ENCODE data around the gene CHTOP. TPM values are rescaled to one million over a fixed set of nuclear protein-coding genes. Genes with fewer than 3 reads are reported as not detected.
A peak's percentile ranks its signal among the peaks of the same experiment; 100 is the strongest.

CHTOP gene
- total RNA-seq, 1 experiment from 2014 or later: 37.1 TPM

DNA sequence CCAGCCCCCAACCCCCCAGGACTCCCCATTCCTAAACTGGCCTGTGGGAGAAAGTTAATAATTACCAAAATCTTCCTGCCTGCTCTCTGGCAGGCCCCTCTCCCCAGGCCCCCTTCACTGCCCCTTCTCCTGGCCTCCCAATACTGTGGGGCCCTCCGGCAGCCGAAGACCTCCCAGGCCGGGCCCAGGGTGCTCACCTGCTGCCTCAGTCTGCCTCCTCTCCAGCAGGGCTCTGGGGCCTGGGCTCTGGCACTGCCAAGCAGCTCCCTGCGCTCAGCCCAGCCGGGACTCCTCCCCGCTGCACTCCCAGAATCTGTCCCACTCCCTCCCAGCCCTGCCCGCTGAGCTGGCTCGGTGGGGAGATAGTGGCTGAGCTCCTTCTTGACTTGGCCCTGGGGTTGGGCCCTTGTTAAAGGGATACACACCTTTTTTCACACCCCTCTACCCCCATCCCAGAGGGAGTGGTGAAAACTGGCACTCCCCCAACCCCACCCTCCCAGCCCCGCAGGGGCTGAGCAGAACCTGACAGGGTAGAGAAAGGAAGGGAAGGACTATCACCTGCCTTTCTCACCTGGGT is 21.0 kb upstream of the CHTOP start, which contains the start of gene S100A16:
Gene S100A16, minus strand, starts transcription at position 383 of the 577 bp plus-strand sequence. CDS start 4,986 bp downstream, outside the sequence.
- peak; percentile 66 for DNase-seq (ENCODE audit: low read depth)

DNA sequence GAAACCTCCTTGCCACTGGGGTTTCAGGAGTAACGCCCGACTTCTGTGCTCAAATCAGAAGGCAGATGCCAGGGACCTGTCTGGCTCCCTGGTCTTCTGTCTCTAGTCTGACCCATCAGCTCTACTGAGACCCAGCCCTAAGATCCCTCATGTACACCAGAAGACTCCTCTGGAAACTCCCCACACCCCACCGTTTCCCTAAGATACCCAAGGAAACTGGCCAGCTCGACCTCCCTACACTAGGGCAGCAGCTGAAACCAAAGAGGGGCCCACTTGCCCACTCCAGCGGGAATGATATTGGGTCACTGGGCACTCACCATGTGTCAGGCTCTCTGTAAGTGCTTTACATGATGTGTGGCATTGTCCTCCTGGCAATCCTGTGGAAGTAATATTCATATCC is 20.5 kb upstream of the CHTOP start:
- no peak for DNase-seq (ENCODE audit: low read depth)

DNA sequence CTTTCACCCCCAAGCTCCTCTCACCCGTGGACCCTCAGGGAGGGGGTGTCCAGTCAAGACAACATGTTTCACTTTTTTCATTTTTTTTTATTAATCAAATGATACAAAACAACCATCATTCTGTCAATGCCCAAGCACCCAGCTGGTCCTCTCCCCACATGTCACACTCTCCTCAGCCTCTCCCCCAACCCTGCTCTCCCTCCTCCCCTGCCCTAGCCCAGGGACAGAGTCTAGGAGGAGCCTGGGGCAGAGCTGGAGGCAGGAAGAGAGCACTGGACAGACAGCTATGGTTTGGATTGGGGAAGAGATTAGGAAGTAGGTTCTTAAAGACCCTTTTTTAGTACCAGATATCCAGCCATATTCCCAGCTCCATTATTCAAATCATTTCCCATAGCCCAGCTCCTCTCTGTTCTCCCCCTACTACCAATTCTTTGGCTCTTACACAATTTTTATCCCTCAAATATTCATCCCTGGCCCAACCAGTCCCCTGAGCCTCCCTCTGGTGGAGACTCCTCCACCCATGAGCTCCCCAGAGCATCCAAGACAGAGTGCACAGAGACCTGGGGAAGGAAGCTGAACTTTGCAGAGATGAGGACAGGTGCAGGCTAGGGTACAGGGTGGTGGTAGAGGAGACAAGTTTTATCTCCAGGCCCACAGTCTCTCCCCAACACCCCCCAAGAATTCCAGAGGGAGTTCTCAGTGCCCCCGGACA is 19.5 kb upstream of the CHTOP start:
- DNase-seq (ENCODE audit: low read depth): no peak

DNA sequence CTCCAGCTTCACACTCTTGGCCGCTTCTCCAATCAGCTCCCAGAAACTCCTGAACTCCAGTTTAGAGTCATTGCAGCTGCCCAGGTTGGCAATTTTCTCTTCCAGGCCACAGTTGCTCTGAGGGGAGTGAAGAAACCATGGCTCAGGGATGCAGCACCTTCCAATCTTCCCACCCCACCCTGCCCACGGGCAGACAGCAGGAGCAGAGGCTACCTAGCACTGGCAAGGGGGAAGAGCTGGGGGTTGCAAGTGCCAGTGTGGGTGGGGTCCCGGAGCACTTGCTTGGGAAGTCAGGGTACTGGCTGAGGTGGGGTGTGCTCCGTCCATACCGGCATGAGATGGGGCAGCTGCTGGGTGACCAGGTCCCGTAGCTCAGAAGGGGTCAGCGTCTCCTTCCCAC is 19.0 kb upstream of the CHTOP start:
- no peak for DNase-seq (ENCODE audit: low read depth)

DNA sequence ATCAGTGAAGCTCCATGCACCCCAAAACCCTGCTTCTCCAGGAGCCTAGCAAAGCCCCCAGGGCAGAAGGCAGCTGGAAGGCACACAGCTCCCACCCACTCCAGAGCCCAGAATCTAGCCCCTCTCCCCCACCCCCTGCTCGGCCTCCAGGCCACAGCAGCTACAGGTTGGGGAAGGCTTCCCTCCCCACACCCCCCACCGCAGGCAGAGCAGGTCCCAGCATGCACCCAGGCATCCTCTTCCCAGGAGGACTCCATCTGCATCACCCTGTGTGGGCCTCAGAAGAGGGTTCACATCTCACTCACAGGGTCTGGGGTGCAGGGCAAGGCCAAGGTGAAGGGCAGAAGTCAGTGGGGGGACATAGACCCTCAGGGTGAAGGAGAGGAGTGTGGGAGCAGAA is 18.5 kb upstream of the CHTOP start:
- DNase-seq (ENCODE audit: low read depth): no peak

DNA sequence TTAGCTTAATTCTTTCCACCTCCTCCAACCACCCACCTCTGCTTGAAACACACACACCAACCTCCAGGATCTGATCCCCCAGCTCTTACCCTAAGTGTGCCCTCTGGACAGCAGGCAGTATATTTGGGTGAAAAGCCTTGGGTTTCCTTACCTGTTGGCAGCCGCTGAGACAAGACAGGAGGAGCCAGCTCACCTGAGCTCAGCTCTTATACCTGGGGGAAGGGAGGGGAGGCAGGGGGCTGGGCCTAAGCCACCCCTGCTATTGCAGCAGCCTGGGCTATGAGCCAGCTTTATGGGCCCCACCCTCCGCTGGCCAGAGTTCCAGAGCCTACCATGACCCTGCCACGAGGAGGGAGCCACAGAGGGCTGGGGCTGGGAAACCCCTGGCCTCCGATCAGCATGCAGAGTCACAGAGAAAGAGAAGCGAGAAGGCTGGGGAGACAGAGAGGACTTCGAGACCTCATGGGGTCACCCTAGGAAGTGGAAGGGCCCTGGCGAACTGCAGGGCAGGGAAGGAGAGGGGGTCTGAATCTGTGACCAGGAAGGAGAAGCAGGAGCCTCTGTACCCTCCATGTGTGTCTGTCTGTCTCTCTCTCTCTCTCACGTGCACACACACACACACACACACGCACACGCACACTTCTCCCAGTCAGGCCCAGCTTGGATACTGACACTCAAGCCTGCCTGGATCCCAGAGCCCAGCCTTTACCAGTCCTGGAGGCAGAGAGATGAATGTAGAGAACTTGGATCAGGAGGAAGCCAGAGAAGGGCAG is 17.5 kb upstream of the CHTOP start, which contains the start of gene S100A14:
Gene S100A14, minus strand, starts transcription at position 182 of the 773 bp plus-strand sequence. CDS start 467 bp downstream, outside the sequence.
- DNase-seq (ENCODE audit: low read depth): no peak

DNA sequence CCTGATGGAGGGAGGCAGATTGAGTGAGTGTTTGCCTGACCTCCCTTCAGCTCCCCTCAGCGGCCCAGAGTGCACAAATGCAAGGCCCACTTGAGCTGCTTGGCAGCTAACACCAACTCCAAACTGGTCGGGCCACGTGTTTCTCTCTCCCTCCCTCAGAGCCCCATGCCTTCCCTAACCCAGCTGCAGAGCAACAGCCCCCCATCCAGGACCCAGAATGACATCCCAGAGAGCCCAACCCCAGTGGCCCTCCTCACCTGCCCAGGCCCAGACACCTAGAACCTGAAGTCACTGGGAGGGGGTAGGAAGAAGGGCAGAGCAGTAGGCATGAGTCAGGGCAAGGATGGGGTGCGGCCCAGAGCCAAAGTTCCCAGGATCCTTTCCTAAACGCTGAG is 17.0 kb upstream of the CHTOP start:
- DNase-seq (ENCODE audit: low read depth): no peak

DNA sequence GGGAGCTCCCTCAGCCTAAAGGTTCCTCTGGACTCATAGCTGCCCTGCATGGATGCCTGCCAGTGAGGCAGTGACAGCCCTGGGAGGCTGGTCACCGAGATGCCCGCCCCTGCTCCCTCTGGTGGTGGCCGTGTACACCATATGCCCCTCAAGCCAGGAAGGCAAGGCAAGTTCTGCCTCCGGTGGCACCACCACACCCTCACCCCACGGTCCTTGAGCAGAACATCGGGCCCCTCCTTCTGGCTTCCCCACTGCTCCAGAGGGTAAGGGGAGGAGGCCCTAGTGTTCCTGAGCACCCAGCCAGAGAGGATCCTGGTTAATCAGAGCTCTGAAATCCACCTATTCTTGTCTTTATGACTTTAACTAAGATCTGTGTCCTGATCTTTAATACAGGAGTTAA is 16.2 kb upstream of the CHTOP start:
- DNase-seq (ENCODE audit: low read depth): peak; percentile 74

DNA sequence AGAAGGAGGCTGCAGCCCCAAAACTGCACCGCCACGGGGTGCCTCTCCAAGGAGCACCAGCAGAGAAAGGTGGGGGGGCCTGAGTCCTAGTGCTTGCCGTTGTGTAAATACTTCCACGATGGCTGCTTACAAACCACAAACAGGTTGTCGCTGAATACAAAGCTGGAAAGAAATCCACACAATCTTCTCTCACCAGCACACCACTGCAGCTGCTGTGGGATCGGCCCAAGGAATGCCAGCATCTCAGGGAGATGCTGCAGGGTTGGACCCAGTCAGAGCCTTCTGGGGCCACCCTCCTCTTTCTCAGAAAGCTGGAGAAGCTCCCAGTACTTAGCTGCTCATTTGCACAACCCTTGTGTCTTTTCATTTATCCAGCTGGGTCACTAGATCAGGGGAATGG is 14.7 kb upstream of the CHTOP start:
- no peak for DNase-seq (ENCODE audit: low read depth)

DNA sequence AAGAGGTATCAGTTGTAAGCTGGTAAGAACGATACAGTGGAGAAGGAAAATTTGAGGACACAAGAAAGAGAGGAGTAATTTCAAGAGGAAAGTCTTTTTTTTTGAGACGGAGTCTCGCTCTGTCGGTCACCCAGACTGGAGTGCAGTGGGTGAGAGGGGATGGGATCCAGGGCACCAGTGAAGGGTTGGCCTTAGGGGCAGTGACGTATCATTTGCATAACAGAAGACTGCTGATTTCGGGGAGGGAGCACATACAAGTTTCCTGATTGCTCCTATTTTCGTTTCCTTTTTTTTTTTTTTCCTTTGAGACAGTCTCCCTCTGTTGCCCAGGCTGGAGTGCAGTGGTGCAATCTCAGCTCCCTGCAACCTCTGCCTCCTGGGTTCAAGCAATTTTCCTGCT is 10.8 kb upstream of the CHTOP start:
- no peak for DNase-seq (ENCODE audit: low read depth)

DNA sequence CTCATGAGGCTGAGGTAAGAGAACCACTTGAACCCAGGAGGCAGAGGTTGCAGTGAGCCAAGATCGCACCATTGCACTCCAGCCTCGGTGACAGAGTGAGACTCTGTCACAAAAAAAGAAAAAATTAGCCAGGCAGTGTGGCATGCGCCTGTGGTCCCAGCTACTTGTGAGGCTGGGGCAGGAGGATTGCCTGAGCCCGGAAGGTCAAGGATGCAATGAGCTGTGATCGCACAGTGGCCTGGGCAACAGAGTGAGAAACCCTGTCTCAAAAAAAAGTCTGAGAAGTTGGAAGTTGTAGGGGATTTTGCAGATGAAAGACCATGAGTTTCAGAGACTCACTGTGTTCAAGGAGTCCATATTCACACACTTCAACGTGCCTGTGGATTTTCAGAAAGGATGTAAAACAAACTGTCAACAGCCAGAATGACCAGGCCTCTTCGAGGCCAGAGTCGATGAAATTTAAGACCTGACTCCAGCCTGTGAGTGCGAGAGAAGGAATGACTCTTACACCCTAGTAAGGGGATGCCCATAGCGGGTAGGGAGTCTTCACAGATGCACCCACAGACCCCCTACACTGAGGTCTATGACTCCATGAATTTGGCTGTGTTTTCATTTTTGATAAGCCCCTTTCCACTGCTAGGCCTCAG is 8.8 kb upstream of the CHTOP start:
- DNase-seq (ENCODE audit: low read depth): no peak

DNA sequence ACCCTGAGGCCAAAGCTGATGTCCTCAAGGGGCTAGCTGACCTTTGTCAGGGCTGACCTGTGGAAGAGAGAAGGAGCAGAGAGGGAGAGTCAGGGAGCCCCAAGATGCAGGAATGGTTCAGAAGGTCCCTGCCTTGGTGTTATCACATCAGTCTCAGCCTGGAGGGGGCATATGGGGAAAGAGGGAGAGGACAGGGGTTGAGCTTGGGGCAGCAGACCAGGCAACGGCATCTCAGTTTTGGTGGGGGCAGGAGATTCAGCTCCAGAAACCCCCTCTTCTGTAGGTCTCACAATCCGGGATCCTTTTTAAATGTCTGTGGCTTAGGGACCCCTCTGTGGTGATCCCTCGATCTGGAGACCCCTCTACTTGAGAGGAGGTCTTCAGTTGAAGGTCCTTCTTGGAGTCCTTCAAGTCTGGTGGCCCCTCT is 7.4 kb upstream of the CHTOP start:
- DNase-seq (ENCODE audit: low read depth): no peak

DNA sequence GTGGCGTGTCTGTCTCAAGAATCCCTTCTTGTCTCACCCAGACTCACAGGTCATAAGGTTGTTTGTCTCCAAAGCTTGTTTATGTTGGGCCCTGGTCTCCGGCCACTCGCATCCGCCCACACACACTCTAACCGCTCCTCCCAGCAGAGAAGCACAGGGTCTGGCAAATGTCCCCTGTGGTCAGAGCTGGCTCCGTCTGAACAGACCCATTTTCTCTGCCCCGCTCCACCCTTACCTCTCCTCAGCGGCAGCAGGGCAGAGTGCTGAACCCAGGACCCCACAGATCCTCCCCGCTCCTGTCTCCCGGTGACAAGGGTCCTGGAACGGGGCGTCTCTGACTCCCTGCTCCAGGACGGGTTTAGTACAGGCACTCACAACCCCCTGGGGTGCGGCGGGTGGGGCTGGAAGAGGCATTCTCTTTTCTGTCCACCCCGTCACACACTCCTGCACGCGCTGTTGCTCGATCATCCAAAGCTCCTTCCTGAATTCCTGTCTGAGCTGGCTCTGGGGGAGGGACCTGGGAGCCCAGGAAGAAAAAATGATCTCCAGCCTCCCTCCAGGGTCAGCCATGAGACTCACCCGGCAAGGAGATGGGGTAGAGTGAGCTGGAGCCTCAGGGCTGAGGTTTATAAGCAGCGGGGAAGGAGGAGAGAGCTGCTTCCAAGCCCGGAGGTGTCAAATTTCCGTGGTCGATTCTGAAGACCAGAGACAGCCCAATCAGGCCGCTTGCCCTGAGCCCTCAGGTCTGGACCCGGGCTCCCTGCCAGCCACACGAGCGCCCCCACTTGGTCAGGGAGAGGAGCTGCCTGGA is 6.8 kb upstream of the CHTOP start, which contains the start of gene S100A13:
Gene S100A13, minus strand, starts transcription at position 602 of the 811 bp plus-strand sequence. CDS start 1,033 bp downstream, outside the sequence.
- DNase-seq (ENCODE audit: low read depth): peak; percentile 98

DNA sequence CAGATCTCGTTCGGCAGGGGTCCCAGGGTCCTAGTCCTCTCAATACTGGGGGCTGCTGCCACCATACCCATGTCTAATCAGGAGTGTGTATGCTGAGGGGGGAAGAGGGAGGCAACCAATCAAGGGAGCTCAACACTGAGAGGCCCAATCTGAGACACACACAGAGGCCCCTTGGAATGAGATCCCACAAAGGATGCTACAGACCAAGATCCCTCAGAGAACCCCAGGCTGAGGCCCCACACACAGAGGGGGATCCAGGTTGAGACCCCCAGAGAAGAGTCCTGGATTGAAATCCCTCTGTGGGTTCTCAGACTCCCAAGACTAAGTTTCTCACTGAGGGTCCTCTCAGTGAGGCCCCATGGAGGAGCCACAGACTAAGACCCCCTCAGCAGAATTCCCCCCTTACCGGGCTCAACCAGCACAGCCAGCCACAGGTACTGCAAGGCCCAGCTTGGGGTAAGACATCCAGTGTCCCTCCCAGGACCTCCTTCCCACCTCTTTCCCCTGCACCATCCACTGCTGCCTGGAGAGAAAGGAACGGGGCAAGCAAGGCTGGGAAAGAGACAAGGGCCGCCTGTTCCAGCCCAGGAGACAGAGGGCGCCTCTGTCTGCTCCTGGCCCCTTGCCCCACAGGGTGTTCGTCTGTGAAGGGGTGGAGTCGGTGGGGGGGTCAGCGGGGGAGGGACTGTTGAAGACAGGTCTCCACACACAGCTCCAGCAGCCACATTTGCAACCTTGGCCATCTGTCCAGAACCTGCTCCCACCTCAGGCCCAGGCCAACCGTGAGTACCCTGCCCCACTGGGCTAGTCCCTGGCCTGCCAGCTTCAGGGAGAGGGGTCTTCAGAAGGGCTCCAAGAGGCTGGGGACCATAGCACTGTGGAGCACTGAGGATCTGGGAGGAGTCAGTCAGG is 5.9 kb upstream of the CHTOP start, which contains the start of gene S100A1:
Gene S100A1, plus strand, starts transcription at position 720 of the 912 bp plus-strand sequence. CDS start 2,088 bp downstream, outside the sequence.
- no peak for DNase-seq (ENCODE audit: low read depth)

DNA sequence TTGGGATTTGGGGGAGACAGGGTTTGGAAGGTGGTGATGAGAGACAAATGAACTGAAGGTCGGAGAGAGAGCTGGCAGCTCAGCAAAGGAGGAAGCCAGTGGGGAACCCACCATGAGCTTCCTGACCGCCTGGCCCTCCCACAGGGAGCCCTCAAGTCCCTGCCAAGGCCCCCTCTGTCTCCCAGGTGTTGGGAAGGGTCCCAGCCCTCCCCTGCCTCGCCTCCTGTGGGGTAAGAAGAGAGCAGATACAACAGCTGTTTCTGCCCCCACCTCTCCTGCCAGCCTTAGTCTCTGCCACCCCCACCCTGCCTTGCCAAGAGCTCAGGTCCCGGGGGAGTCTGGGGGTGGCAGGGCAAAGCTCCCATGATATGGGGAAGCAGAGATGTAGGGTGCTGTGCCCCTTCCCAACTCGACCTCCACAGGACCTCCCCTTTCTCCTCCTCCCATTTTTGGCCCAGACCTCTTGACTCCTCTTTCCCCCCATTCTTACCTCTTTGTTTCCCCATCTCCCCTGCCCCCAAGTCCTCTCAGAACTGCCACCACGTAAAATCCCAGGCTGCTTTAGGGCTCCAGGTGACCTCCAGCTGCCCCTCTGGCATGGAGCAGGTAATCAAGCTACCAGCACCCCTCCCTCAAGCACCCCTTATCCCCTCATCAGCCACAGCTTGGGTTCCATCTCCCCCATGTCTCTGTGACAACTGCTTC is 5.1 kb upstream of the CHTOP start:
- no peak for DNase-seq (ENCODE audit: low read depth)

DNA sequence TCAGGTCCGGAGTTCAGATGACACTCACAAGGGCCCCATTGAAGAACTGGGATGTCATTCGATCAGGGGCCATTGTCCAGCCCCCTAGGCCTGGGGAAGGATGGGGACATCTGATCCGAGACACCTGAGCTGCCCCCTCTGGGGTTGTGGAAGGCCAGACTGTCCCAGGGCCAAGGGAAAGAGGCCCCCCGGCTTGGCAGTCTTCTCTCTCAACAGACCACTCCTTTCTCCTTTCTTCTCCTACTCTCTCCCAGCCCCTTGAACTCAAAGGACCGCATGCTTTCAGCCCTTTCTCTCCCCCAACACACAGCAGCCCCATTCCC is 4.6 kb upstream of the CHTOP start:
- no peak for DNase-seq (ENCODE audit: low read depth)

DNA sequence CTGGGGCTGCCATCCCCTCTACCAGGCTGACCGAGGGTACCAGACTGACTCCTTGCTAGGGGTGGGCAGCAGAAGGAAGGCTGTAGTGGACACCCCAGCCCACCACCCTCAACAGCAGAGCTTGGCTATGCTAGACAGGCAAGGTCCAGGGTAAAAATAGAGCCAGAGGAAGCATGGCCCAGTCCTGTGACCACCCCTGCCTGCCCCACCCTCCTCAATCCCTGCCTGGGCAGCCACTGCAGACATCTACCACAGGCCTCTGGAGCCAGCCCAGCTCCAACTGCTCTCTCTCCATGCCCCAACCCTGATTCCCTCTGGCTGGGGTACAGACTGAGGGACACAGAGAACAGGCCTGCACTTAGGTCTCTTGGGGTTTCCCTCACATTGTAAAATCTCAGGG is 3.9 kb upstream of the CHTOP start:
- DNase-seq (ENCODE audit: low read depth): no peak

DNA sequence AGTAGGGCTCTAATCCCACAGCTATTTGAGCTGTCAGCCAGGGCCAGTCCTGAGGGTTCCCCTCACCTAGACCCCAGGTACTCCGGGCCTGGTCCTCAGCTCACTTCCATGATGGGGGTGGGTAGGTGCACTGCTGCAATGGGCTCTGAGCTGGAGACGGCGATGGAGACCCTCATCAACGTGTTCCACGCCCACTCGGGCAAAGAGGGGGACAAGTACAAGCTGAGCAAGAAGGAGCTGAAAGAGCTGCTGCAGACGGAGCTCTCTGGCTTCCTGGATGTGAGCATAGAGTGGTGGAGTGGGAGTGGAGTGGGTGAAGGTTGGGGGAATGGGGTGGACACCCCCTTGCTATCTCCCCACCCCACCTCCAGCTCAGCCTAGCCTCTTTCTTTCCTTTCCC is 3.5 kb upstream of the CHTOP start:
- no peak for DNase-seq (ENCODE audit: low read depth)
